Measurements from ENCODE around the gene PRSS33. TPM values are rescaled to one million over a fixed set of nuclear protein-coding genes. Genes with fewer than 3 reads are reported as not detected.

PRSS33 gene
- total RNA-seq, 2 experiments from 2014 or later: 0.17 to 0.36 TPM

DNA sequence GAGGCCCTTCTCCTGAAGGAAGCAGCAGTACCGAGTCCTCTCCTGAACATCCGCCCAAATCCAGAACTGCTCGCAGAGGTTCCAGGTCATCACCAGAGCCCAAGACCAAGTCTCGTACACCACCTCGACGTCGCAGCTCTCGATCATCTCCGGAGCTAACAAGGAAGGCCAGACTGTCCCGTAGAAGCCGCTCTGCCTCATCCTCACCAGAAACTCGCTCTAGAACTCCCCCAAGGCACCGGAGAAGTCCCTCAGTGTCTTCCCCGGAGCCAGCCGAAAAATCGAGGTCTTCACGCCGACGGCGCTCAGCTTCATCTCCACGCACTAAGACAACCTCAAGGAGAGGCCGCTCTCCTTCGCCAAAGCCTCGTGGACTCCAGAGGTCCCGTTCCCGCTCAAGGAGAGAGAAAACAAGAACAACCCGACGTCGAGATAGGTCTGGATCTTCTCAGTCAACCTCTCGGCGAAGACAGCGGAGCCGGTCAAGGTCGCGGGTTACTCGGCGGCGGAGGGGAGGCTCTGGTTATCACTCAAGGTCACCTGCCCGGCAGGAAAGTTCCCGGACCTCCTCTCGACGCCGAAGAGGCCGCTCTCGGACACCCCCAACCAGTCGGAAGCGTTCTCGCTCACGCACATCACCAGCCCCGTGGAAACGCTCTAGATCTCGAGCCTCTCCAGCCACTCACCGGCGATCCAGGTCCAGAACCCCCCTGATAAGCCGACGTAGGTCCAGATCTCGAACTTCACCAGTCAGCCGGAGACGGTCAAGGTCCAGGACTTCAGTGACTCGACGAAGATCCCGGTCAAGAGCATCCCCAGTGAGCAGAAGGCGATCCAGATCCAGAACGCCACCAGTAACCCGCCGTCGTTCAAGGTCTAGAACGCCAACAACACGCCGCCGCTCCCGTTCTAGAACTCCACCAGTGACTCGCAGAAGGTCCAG is 21.6 kb downstream of the PRSS33 start:
- ATAC-seq (ENCODE audit: low read depth) (no peak), DNase-seq (no peak)
- POLR2A ChIA-PET: interaction anchor here (2.0 kb wide), 1 partner anchor 12 kb away, joined by 5 read pairs; no protein-coding TSS in a partner anchor
- no peak overlapping the region for H3K4me3 Mint-ChIP-seq
- H3K4me1 Mint-ChIP-seq: no peaks in the 10 kb centered on the region
- H3K27me3 Mint-ChIP-seq: no peaks in the 10 kb centered on the region
- H3K27ac Mint-ChIP-seq: no peak overlapping the region
- no peaks in the 10 kb centered on the region for H3K9me3 Mint-ChIP-seq
- peaks cover 53% of the 10 kb centered on the region for H3K36me3 Mint-ChIP-seq

DNA sequence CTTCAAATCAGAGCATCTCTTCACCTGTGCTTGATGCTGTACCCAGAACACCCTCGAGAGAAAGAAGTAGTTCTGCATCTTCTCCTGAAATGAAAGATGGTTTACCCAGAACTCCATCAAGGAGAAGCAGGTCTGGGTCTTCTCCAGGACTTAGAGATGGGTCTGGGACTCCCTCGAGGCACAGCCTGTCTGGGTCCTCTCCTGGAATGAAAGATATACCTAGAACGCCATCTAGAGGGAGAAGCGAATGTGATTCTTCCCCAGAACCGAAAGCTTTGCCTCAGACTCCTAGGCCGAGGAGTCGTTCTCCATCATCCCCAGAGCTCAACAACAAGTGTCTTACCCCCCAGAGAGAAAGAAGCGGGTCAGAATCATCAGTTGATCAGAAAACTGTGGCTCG is 22.6 kb downstream of the PRSS33 start:
- Mint-ChIP-seq H3K36me3 (peaks cover 58% of the 10 kb centered on the region), H3K27me3 (no peaks in the 10 kb centered on the region), H3K27ac (peak overlapping the region; percentile 28), H3K4me3 (no peak overlapping the region), H3K4me1 (peaks cover 2% of the 10 kb centered on the region), H3K9me3 (no peaks in the 10 kb centered on the region)
- POLR2A ChIA-PET: no interaction called here
- no peak for DNase-seq
- ATAC-seq (ENCODE audit: low read depth): no peak

DNA sequence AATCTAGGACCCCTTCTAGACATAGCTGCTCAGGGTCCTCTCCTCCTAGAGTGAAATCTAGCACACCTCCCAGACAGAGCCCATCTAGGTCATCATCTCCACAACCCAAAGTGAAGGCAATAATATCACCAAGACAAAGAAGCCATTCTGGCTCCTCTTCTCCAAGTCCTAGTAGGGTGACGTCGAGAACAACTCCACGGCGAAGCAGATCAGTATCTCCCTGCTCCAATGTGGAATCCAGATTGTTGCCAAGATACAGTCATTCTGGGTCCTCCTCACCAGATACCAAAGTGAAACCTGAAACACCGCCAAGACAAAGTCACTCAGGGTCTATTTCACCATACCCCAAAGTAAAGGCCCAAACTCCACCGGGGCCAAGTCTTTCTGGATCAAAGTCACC is 24.2 kb downstream of the PRSS33 start:
- Mint-ChIP-seq H3K4me1 (peaks cover 4% of the 10 kb centered on the region), H3K27me3 (no peaks in the 10 kb centered on the region), H3K4me3 (no peak overlapping the region), H3K36me3 (peaks cover 62% of the 10 kb centered on the region), H3K9me3 (no peaks in the 10 kb centered on the region), H3K27ac (no peak overlapping the region)
- POLR2A ChIA-PET: interaction anchor here (1.7 kb wide), 1 partner anchor 9 kb away, joined by 5 read pairs; no protein-coding TSS in a partner anchor
- no peak for ATAC-seq (ENCODE audit: low read depth)
- DNase-seq: no peak

DNA sequence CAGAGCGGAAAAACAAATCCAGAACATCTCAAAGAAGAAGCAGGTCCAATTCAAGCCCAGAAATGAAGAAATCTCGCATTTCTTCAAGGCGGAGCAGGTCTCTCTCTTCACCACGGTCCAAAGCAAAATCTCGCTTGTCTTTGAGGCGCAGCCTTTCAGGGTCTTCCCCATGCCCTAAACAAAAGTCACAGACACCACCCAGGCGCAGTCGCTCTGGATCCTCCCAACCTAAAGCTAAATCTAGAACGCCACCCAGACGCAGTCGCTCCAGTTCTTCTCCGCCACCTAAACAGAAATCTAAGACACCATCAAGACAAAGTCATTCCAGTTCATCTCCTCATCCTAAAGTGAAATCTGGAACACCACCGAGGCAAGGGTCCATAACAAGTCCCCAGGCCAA is 24.6 kb downstream of the PRSS33 start:
- no peak overlapping the region for H3K27ac Mint-ChIP-seq

DNA sequence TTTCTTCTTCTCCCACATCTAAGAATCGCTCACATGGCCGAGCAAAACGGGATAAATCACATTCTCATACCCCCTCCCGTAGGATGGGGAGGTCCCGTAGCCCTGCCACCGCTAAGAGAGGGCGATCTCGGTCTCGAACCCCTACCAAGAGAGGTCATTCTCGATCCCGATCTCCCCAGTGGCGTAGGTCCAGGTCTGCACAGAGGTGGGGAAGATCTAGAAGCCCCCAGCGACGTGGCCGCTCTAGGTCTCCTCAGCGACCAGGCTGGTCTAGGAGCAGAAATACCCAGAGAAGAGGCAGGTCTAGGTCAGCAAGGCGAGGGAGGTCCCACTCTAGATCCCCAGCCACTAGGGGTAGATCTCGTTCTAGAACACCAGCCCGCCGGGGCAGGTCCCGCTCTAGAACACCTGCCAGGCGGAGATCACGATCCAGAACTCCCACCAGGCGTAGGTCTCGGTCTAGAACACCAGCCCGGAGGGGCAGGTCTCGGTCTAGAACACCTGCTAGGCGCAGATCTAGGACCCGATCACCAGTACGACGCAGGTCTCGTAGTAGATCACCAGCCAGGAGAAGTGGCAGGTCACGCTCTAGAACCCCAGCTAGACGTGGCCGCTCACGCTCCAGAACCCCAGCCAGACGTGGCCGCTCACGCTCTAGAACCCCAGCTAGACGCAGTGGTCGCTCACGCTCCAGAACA is 25.3 kb downstream of the PRSS33 start:
- no peak overlapping the region for H3K27ac Mint-ChIP-seq
- H3K9me3 Mint-ChIP-seq: no peaks in the 10 kb centered on the region
- H3K4me3 Mint-ChIP-seq: no peak overlapping the region
- peaks cover 10% of the 10 kb centered on the region for H3K4me1 Mint-ChIP-seq
- H3K36me3 Mint-ChIP-seq: peaks cover 62% of the 10 kb centered on the region
- H3K27me3 Mint-ChIP-seq: no peaks in the 10 kb centered on the region
- DNase-seq: no peak
- POLR2A ChIA-PET: interaction anchor here (1.7 kb wide), 1 partner anchor 8 kb away, joined by 5 read pairs; no protein-coding TSS in a partner anchor
- no peak for ATAC-seq (ENCODE audit: low read depth)

More for the DNA sequence above, 24.6 kb downstream of the PRSS33 start:
- H3K4me3 Mint-ChIP-seq: no peak overlapping the region
- no peaks in the 10 kb centered on the region for H3K27me3 Mint-ChIP-seq
- H3K9me3 Mint-ChIP-seq: no peaks in the 10 kb centered on the region
- POLR2A ChIA-PET: interaction anchor here (1.7 kb wide), 1 partner anchor 9 kb away, joined by 5 read pairs; no protein-coding TSS in a partner anchor
- ATAC-seq (ENCODE audit: low read depth) (no peak), DNase-seq (no peak)
- peaks cover 6% of the 10 kb centered on the region for H3K4me1 Mint-ChIP-seq
- H3K36me3 Mint-ChIP-seq: peaks cover 61% of the 10 kb centered on the region

DNA sequence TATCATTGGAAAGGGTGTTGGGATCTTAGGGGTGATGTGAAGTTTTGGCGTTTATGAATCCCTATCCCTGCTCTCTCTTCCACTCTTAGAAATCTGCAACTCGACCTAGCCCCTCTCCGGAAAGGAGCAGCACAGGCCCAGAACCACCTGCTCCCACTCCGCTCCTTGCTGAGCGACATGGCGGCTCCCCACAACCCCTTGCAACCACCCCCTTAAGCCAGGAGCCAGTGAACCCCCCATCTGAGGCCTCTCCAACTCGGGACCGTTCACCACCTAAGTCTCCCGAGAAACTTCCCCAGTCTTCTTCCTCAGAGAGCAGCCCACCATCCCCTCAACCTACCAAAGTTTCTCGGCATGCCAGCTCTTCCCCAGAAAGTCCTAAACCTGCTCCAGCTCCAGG is 25.9 kb downstream of the PRSS33 start:
- Mint-ChIP-seq H3K9me3 (no peaks in the 10 kb centered on the region), H3K36me3 (peaks cover 68% of the 10 kb centered on the region), H3K27ac (no peak overlapping the region), H3K27me3 (no peaks in the 10 kb centered on the region), H3K4me1 (peaks cover 16% of the 10 kb centered on the region), H3K4me3 (no peak overlapping the region)
- ATAC-seq (ENCODE audit: low read depth): no peak
- POLR2A ChIA-PET: no interaction called here
- DNase-seq: no peak

DNA sequence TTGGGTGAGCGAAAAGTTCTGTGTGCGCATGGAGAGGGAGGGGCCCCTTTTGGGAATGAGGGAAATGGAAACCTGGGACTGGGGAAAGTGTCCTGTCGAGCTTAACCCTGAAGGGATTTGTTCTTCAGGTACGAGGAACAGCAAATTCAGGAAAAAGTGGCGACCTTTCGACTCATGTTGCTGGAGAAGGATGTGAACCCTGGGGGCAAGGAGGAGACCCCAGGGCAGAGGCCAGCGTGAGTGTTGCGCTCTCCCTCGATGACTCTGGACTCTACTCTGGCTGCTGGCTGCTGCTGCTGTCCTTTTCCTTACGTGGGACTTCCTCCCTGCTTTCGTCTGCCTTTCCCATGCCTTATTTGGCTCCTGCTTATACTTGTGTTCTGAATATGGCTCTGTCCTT is 30.0 kb downstream of the PRSS33 start:
- DNase-seq (no peak), ATAC-seq (ENCODE audit: low read depth) (no peak)
- POLR2A ChIA-PET: interaction anchor here (2.1 kb wide), 1 partner anchor 19 kb away, joined by 9 read pairs; the partner anchor contains the start of gene ELOB
- no peak overlapping the region for H3K4me3 Mint-ChIP-seq
- H3K9me3 Mint-ChIP-seq: no peaks in the 10 kb centered on the region
- H3K36me3 Mint-ChIP-seq: peaks cover 67% of the 10 kb centered on the region
- peaks cover 40% of the 10 kb centered on the region for H3K4me1 Mint-ChIP-seq
- H3K27ac Mint-ChIP-seq: peak overlapping the region; percentile 49
- H3K27me3 Mint-ChIP-seq: no peaks in the 10 kb centered on the region

DNA sequence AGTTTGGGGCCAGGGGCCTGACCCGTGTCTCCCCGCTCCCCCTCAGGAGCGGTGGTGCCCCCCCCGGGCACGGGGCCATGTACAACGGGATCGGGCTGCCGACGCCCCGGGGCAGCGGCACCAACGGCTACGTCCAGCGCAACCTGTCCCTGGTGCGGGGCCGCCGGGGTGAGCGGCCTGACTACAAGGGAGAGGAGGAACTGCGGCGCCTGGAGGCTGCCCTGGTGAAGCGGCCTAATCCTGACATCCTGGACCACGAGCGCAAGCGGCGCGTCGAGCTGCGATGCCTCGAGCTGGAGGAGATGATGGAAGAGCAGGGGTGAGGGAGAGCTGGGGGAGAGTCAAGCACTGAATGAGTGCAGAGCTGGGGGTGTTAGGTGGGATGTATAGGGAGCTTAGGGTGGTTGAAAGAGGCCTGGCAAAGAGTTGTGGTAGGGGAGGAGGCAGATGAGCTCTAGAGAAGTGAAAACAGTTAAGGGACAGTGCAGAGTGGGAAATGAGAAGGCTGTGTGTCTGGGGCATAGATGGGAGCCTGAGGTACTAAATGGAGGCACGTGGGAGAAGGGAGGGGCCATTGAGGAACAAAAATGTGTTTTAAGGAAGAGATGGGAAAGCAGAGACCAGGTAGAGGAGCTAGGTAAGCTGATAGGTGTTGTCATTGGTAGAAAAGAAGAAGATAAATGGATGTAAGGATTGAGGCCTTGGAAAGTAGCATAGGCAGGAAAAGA is 30.9 kb downstream of the PRSS33 start:
- peaks cover 60% of the 10 kb centered on the region for H3K36me3 Mint-ChIP-seq
- no peaks in the 10 kb centered on the region for H3K27me3 Mint-ChIP-seq
- no peak for DNase-seq
- H3K9me3 Mint-ChIP-seq: no peaks in the 10 kb centered on the region
- no peak overlapping the region for H3K27ac Mint-ChIP-seq
- peaks cover 44% of the 10 kb centered on the region for H3K4me1 Mint-ChIP-seq
- no peak for ATAC-seq (ENCODE audit: low read depth)
- no peak overlapping the region for H3K4me3 Mint-ChIP-seq
- POLR2A ChIA-PET: interaction anchor here (0.9 kb wide), 1 partner anchor 20 kb away, joined by 4 read pairs; the partner anchor contains the start of gene ELOB

DNA sequence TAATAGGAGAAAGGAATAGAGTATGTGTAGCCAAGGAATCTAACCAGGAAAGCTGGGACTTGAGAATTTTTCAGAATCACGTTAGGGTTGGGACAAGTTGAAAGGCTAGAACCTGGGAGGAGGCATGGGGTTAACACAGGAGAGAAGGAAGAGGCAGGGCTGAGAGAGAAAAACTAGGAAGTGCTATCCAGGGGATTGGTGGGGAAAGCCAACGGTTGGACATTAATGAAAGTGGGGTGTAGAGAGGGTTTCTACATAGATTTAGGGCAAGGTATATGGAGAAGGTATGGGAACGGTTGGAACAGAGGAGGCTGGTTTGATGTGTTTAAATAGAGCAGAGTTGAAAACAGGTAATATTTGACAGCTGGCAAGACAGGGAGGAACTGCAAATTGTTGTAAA is 32.2 kb downstream of the PRSS33 start:
- peak overlapping the region; percentile 34 for H3K27ac Mint-ChIP-seq
- POLR2A ChIA-PET: no interaction called here
- H3K27me3 Mint-ChIP-seq: no peaks in the 10 kb centered on the region
- DNase-seq: no peak
- H3K36me3 Mint-ChIP-seq: peaks cover 50% of the 10 kb centered on the region
- peaks cover 53% of the 10 kb centered on the region for H3K4me1 Mint-ChIP-seq
- no peak for ATAC-seq (ENCODE audit: low read depth)
- H3K4me3 Mint-ChIP-seq: peak overlapping the region; percentile 91
- H3K9me3 Mint-ChIP-seq: no peaks in the 10 kb centered on the region

DNA sequence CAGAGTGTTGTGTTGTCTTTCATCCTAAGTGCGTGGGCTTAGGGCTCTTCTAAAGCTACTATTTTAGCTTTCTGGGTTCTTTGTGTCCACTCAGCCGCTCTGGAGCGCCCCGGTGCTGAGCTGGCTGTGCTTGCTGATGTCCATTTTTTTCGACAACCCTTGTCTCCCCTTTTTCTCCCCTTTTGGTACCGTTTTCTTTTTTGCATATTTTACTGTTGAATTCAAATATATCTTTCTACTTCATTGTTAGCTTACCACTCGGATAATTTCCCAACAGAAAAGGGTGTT is 33.7 kb downstream of the PRSS33 start:
- H3K27ac Mint-ChIP-seq: peak overlapping the region; percentile 97
- peak overlapping the region; percentile 91 for H3K4me3 Mint-ChIP-seq
- no peaks in the 10 kb centered on the region for H3K27me3 Mint-ChIP-seq
- no peak for DNase-seq
- H3K36me3 Mint-ChIP-seq: peaks cover 41% of the 10 kb centered on the region
- H3K9me3 Mint-ChIP-seq: no peaks in the 10 kb centered on the region
- no peak for ATAC-seq (ENCODE audit: low read depth)
- POLR2A ChIA-PET: interaction anchor here (0.7 to 3.8 kb wide), 7 partner anchors 9 to 130 kb away, joined by 3 to 52 read pairs (median 5); partner anchors contain the start of gene ELOB
- peaks cover 62% of the 10 kb centered on the region for H3K4me1 Mint-ChIP-seq

DNA sequence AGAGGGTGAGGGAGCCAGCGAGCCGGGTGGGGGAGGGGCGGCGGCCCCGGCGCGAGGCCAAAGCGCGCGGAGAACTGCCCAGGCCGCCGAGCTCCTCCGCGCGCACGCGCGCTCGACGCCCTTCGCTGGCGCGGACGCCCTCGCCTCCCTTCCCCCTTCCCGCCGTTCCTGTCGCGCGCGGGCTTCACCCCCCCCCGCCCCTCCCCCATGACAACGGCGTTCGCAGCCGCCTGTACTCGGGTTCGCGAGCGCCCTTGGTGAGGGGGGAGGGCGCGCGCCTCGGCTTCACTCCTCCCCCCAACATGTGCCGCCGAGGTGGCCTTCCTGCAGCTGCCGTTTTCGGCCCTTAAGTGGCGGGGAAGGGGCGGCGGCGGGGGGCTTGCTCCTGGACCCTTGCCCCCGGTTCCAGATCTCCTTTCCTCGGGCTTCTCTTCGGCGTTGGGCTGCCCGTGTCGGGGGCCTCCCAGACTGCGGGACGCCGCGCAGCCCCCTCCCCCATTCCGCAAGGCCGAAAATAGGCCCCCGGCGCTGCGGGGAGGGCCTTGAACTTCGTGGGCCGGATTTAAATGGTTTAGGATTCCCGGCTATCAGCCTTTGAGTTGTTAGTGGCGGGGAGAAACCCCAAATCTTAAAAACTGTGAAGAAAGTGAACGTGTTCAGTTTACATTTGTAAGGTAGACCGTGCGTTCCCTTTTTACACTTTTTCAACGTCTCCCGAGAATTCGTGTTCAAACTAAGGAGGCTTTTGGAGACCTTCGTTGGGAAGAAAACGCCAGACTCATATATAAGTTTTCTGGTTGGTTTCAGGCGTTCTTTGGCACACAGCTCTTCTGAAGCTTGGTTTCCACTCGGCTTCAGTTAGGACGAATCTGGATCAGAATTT is 34.3 kb downstream of the PRSS33 start:
- H3K4me1 Mint-ChIP-seq: peaks cover 62% of the 10 kb centered on the region
- H3K27ac Mint-ChIP-seq: peak overlapping the region; percentile 97
- no peaks in the 10 kb centered on the region for H3K9me3 Mint-ChIP-seq
- H3K27me3 Mint-ChIP-seq: no peaks in the 10 kb centered on the region
- H3K4me3 Mint-ChIP-seq: peak overlapping the region; percentile 91
- POLR2A ChIA-PET: interaction anchor here (0.6 to 3.8 kb wide), 10 partner anchors 8 to 227 kb away, joined by 3 to 52 read pairs (median 4); partner anchors contain the start of genes ELOB, FLYWCH2 and PKMYT1
- peak; percentile 48 for ATAC-seq (ENCODE audit: low read depth)
- DNase-seq: no peak
- H3K36me3 Mint-ChIP-seq: peaks cover 37% of the 10 kb centered on the region

Measured in activated naive CD8-positive, alpha-beta T cell treated with anti-CD3 and anti-CD28 coated beads, Interleukin-2, amount 10 ng/mL, durations not matched to agents 7 days and 5 days (primary cell).